HepG2 (cell line): ENCODE data around the gene CST4. TPM values are rescaled to one million over a fixed set of nuclear protein-coding genes. Genes with fewer than 3 reads are reported as not detected.

Experiments
- ATM ChIP-seq: fragments of 450-650 bp; IDR thresholded peaks from 2 replicates; pipeline ENCODE4 v1.7.1; 2017; ENCODE audit warnings: mild to moderate bottlenecking, borderline replicate concordance
- FOXK2 ChIP-seq: fragments of 450-650 bp; IDR thresholded peaks from 2 replicates; pipeline ENCODE4 v1.6.1; 2016
- MIXL1 ChIP-seq: IDR thresholded peaks from 2 replicates; pipeline ENCODE4 v1.6.1; 2016
- NFYB ChIP-seq: sonication (generic); formaldehyde crosslinking; IDR thresholded peaks from 2 replicates; pipeline ENCODE4 v1.4.0; 2020; ENCODE audit warnings: missing genetic modification reagents
- NR2F1 ChIP-seq, 2 experiments: fragments of 450-650 bp in 1 of 2; formaldehyde crosslinking in 1 of 2; IDR thresholded peaks; 2 replicates each; pipeline versions ENCODE4 v1.5.0 to v1.6.1; 2016 to 2020; ENCODE audit warnings: mild to moderate bottlenecking in 1 of 2, missing compliant biosample characterization in 1 of 2, missing genetic modification reagents in 1 of 2, moderate library complexity in 1 of 2
- POLR2A ChIP-seq, 2 experiments: IDR thresholded peaks; 2 replicates each; pipeline ENCODE4 v1.6.1; 2011; ENCODE audit warnings: low read depth in 2 of 2, low read length in 2 of 2, mild to moderate bottlenecking in 1 of 2, moderate library complexity in 1 of 2; ENCODE audit not compliant: insufficient read depth in 1 of 2
- SOX13 ChIP-seq, 3 experiments: fragments of 450-650 bp in 1 of 3; sonication (generic) in 1 of 3; formaldehyde crosslinking in 1 of 3; IDR thresholded peaks in 2 of 3; conservative IDR thresholded peaks in 1 of 3; 2 replicates each; pipeline versions ENCODE4 v1.5.0 to v1.6.1; 2016 to 2020; ENCODE audit warnings: antibody characterized with exemption in 1 of 3, mild to moderate bottlenecking in 1 of 3, missing compliant biosample characterization in 1 of 3, missing genetic modification reagents in 1 of 3, moderate library complexity in 1 of 3
- SOX6 ChIP-seq, 2 experiments: fragments of 450-650 bp in 1 of 2; sonication (generic) in 1 of 2; formaldehyde crosslinking in 1 of 2; IDR thresholded peaks; 2 replicates each; pipeline versions ENCODE4 v1.4.0 to v1.6.1; 2017 to 2020; ENCODE audit warnings: antibody characterized with exemption in 1 of 2, mild to moderate bottlenecking in 1 of 2, missing genetic modification reagents in 1 of 2
- TBX2 ChIP-seq: sonication (generic); formaldehyde crosslinking; IDR thresholded peaks from 2 replicates; pipeline ENCODE4 v1.5.0; 2020; ENCODE audit warnings: missing genetic modification reagents, mild to moderate bottlenecking, borderline replicate concordance
- ZNF337 ChIP-seq: sonication (generic); formaldehyde crosslinking; IDR thresholded peaks from 2 replicates; pipeline ENCODE4 v1.5.1; 2020; ENCODE audit warnings: missing genetic modification reagents, low read depth, mild to moderate bottlenecking, borderline replicate concordance
- ZNF572 ChIP-seq: sonication (generic); formaldehyde crosslinking; IDR thresholded peaks from 2 replicates; pipeline ENCODE4 v1.5.1; 2020; ENCODE audit warnings: mild to moderate bottlenecking, missing genetic modification reagents
- polyA plus RNA-seq, 8 experiments: library from polyadenylated mRNA; depleted of rRNA in 3 of 8; stranded (reverse) in 7 of 8; unstranded in 1 of 8; fragments of >200 nt; fragmentation: Illumina TruSeq in 4 of 8; extraction: Trizol in 4 of 8; gene quantifications; 2 replicates each; pipeline versions ENCODE4 v1.2.1 to v1.2.3, GENCODE V29; 2011 to 2016; ENCODE audit warnings: low read depth in 4 of 8, missing spikeins in 1 of 8, mixed read lengths in 1 of 8; ENCODE audit not compliant: insufficient read depth in 1 of 8
- total RNA-seq, 5 experiments: library from RNA; depleted of rRNA; stranded (reverse); fragments of >200 nt; fragmentation: Illumina TruSeq; extraction: Trizol; gene quantifications; 2 replicates each; pipeline ENCODE4 v1.2.3, GENCODE V29; 2016; ENCODE audit warnings: low read depth in 1 of 5
- TF ChIP-seq, protein P1 (sequence below): IDR thresholded peaks from 2 replicates; pipeline ENCODE4 v1.6.1; 2016; ENCODE audit warnings: mild to moderate bottlenecking
- TF ChIP-seq, protein P2 (sequence below): sonication (generic); formaldehyde crosslinking; IDR thresholded peaks from 2 replicates; pipeline ENCODE4 v1.8.0; 2022; ENCODE audit warnings: mild to moderate bottlenecking, missing genetic modification reagents
- TF ChIP-seq, protein P3 (sequence below): sonication (generic); formaldehyde crosslinking; IDR thresholded peaks from 2 replicates; pipeline ENCODE4 v1.5.1; 2020; ENCODE audit warnings: mild to moderate bottlenecking, missing genetic modification reagents, moderate library complexity
- TF ChIP-seq, protein P4 (sequence below): IDR thresholded peaks from 2 replicates; pipeline ENCODE4 v1.6.1; 2016; ENCODE audit warnings: mild to moderate bottlenecking, missing biosample characterization, missing genetic modification reagents
- TF ChIP-seq, protein P5 (sequence below): sonication (generic); formaldehyde crosslinking; IDR thresholded peaks from 2 replicates; pipeline ENCODE4 v1.9.0; 2021; ENCODE audit warnings: missing genetic modification reagents, mild to moderate bottlenecking, borderline replicate concordance
- TF ChIP-seq, protein P6 (sequence below): conservative IDR thresholded peaks from 2 replicates; pipeline ENCODE4 v1.6.1; 2018; ENCODE audit warnings: missing genetic modification reagents

Gene CST4
- total and polyA plus RNA-seq, 2 of the 13 experiments (the other 11 are each of a cell fraction or from before 2014, with no cell fraction given): not detected

DNA sequence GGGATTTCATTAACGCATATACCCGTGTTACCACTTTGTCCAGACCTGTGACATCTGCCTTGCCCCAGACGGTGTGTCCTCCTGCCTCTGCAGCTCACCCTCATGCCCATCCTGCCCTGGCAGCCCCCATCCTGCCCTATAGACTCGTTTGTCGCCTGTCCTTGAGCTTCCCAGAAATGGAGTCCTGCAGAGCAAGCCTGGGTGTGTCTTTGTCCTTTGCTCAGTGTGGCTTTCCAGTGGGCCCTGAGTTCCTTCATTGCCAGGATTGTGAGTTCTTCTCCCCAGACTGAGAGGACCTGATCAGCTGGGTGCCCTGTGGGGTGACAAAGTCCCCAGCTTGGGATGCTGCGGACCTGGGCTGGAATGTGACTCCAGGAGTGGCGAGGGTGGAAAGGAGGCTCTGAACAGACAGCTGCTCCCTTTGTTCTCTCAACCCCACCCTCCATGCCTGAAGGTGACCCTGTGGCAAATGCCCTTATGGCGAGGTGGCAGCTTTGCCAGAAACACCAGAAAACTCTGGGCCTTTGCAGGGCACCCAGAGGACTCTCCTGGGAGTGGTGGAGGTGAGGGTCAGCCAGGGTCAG is 48.7 kb downstream of the CST4 start (continued):
- 0 out of 2 replicates have a peak, but pooled peaks have one; percentile 61 for TF ChIP-seq ZNF337
- TF ChIP-seq SOX13 (IDR thresholded peaks at IDR 0.05): peak; percentile 48; the same call in 1 of the 2 replicates
- peak in 1 of 2 experiments; percentile 65; a peak in 2 of 4 replicates for TF ChIP-seq SOX13 (CRISPR knock-in tag; conservative IDR thresholded peaks at IDR 0.05 in 1 of 2, IDR thresholded peaks at IDR 0.05 in 1 of 2)
- peak; percentile 78; the same call in 1 of the 2 replicates for TF ChIP-seq ZNF572 (CRISPR knock-in tag)
- no peak for TF ChIP-seq FOXK2
- TF ChIP-seq SOX6 (IDR thresholded peaks at IDR 0.05): no peak
- TF ChIP-seq SOX6 (CRISPR knock-in tag; IDR thresholded peaks at IDR 0.05): peak; percentile 62; the same call in 1 of the 2 replicates
- TF ChIP-seq NR2F1 (CRISPR knock-in tag; IDR thresholded peaks at IDR 0.05): peak in 1 of 2 experiments; percentile 27; a peak in 1 of 4 replicates
- TF ChIP-seq, protein P1, sequence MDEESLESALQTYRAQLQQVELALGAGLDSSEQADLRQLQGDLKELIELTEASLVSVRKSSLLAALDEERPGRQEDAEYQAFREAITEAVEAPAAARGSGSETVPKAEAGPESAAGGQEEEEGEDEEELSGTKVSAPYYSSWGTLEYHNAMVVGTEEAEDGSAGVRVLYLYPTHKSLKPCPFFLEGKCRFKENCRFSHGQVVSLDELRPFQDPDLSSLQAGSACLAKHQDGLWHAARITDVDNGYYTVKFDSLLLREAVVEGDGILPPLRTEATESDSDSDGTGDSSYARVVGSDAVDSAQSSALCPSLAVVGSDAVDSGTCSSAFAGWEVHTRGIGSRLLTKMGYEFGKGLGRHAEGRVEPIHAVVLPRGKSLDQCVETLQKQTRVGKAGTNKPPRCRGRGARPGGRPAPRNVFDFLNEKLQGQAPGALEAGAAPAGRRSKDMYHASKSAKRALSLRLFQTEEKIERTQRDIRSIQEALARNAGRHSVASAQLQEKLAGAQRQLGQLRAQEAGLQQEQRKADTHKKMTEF (CRISPR knock-in tag): no peak
- no peak for TF ChIP-seq MIXL1
- TF ChIP-seq, protein P2, sequence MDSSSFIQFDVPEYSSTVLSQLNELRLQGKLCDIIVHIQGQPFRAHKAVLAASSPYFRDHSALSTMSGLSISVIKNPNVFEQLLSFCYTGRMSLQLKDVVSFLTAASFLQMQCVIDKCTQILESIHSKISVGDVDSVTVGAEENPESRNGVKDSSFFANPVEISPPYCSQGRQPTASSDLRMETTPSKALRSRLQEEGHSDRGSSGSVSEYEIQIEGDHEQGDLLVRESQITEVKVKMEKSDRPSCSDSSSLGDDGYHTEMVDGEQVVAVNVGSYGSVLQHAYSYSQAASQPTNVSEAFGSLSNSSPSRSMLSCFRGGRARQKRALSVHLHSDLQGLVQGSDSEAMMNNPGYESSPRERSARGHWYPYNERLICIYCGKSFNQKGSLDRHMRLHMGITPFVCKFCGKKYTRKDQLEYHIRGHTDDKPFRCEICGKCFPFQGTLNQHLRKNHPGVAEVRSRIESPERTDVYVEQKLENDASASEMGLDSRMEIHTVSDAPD (CRISPR knock-in tag): 0 out of 2 replicates have a peak, but pooled peaks have one; percentile 55
- TF ChIP-seq, protein P3, sequence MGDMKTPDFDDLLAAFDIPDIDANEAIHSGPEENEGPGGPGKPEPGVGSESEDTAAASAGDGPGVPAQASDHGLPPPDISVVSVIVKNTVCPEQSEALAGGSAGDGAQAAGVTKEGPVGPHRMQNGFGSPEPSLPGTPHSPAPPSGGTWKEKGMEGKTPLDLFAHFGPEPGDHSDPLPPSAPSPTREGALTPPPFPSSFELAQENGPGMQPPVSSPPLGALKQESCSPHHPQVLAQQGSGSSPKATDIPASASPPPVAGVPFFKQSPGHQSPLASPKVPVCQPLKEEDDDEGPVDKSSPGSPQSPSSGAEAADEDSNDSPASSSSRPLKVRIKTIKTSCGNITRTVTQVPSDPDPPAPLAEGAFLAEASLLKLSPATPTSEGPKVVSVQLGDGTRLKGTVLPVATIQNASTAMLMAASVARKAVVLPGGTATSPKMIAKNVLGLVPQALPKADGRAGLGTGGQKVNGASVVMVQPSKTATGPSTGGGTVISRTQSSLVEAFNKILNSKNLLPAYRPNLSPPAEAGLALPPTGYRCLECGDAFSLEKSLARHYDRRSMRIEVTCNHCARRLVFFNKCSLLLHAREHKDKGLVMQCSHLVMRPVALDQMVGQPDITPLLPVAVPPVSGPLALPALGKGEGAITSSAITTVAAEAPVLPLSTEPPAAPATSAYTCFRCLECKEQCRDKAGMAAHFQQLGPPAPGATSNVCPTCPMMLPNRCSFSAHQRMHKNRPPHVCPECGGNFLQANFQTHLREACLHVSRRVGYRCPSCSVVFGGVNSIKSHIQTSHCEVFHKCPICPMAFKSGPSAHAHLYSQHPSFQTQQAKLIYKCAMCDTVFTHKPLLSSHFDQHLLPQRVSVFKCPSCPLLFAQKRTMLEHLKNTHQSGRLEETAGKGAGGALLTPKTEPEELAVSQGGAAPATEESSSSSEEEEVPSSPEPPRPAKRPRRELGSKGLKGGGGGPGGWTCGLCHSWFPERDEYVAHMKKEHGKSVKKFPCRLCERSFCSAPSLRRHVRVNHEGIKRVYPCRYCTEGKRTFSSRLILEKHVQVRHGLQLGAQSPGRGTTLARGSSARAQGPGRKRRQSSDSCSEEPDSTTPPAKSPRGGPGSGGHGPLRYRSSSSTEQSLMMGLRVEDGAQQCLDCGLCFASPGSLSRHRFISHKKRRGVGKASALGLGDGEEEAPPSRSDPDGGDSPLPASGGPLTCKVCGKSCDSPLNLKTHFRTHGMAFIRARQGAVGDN (CRISPR knock-in tag): peak; percentile 54
- no peak for TF ChIP-seq NFYB (CRISPR knock-in tag)
- TF ChIP-seq, protein P4, sequence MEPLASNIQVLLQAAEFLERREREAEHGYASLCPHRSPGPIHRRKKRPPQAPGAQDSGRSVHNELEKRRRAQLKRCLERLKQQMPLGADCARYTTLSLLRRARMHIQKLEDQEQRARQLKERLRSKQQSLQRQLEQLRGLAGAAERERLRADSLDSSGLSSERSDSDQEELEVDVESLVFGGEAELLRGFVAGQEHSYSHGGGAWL (CRISPR knock-in tag): peak; percentile 75; the same call in 1 of the 2 replicates
- TF ChIP-seq, protein P5, sequence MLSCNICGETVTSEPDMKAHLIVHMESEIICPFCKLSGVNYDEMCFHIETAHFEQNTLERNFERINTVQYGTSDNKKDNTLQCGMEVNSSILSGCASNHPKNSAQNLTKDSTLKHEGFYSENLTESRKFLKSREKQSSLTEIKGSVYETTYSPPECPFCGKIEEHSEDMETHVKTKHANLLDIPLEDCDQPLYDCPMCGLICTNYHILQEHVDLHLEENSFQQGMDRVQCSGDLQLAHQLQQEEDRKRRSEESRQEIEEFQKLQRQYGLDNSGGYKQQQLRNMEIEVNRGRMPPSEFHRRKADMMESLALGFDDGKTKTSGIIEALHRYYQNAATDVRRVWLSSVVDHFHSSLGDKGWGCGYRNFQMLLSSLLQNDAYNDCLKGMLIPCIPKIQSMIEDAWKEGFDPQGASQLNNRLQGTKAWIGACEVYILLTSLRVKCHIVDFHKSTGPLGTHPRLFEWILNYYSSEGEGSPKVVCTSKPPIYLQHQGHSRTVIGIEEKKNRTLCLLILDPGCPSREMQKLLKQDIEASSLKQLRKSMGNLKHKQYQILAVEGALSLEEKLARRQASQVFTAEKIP (CRISPR knock-in tag): no peak
- TF ChIP-seq, protein P6, sequence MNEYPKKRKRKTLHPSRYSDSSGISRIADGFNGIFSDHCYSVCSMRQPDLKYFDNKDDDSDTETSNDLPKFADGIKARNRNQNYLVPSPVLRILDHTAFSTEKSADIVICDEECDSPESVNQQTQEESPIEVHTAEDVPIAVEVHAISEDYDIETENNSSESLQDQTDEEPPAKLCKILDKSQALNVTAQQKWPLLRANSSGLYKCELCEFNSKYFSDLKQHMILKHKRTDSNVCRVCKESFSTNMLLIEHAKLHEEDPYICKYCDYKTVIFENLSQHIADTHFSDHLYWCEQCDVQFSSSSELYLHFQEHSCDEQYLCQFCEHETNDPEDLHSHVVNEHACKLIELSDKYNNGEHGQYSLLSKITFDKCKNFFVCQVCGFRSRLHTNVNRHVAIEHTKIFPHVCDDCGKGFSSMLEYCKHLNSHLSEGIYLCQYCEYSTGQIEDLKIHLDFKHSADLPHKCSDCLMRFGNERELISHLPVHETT (CRISPR knock-in tag): peak; percentile 56; the same call in 1 of the 2 replicates
- TF ChIP-seq TBX2 (CRISPR knock-in tag): 0 out of 2 replicates have a peak, but pooled peaks have one; percentile 47
- no peak for TF ChIP-seq ATM
- no peak for TF ChIP-seq POLR2A (IDR thresholded peaks at IDR 0.05; ENCODE audit: insufficient read depth in 1 of 2, low read depth in 2 of 2, low read length in 2 of 2)
